Activated CD4-positive, alpha-beta T cell treated with anti-CD3 and anti-CD28 coated beads for 36 hours (primary cell): ENCODE results near the gene RBBP8. TPM values are rescaled to one million over a fixed set of nuclear protein-coding genes. Genes with fewer than 3 reads are reported as not detected.

ENCODE experiments used
- ATAC-seq: fragments of 200-7000 bp; cut with Tn5 transposase; one replicate; pipeline ENCODE4 v1.10.0; 2021; ENCODE audit warnings: mild to moderate bottlenecking, moderate library complexity
- CTCF ChIA-PET: fragments of 350-600 bp; sonication (Branson Sonifier 250); formaldehyde crosslinking; loops from one replicate; lab custom pipeline; 2021; ENCODE audit warnings: antibody characterized with exemption; lab: Charles Lee
- POLR2A ChIA-PET: fragments of 350-600 bp; sonication (Branson Sonifier 250); formaldehyde crosslinking; loops from one replicate; lab custom pipeline; 2021; ENCODE audit warnings: antibody characterized with exemption, inconsistent platforms; lab: Charles Lee
- DNase-seq: peaks from one replicate; pipeline ENCODE4 v3.0.0-alpha.2; 2020
- H3K27ac Mint-ChIP-seq: one replicate; pipeline ENCODE4 v1.8.0; 2021; ENCODE audit warnings: mixed read lengths
- H3K27me3 Mint-ChIP-seq: one replicate; pipeline ENCODE4 v1.8.0; 2021; ENCODE audit warnings: mixed read lengths
- H3K36me3 Mint-ChIP-seq: one replicate; pipeline ENCODE4 v1.8.0; 2021; ENCODE audit warnings: low read depth, mixed read lengths
- H3K4me1 Mint-ChIP-seq: one replicate; pipeline ENCODE4 v1.8.0; 2021; ENCODE audit warnings: mixed read lengths
- H3K4me3 Mint-ChIP-seq: one replicate; pipeline ENCODE4 v1.8.0; 2021; ENCODE audit warnings: mild to moderate bottlenecking, moderate library complexity, mixed read lengths
- H3K9me3 Mint-ChIP-seq: one replicate; pipeline ENCODE4 v1.8.0; 2021; ENCODE audit warnings: low read depth, mixed read lengths
- intact Hi-C, 2 experiments: fragments of 100-400 bp; cut with DNase I in 1 of 2; cut with micrococcal nuclease in 1 of 2; formaldehyde crosslinking; loops; one replicate each; pipeline versions ENCODE4 v1.14.2 to v1.15.1; 2022 to 2024; cut with DNase I, micrococcal nuclease
- total RNA-seq, 2 experiments: library from RNA; stranded (reverse); gene quantifications; one replicate each; pipeline ENCODE4 v1.2.3, GENCODE V29; 2021

The RBBP8 gene
- total RNA-seq, 2 experiments from 2014 or later, result 74.3 to 101 TPM

DNA sequence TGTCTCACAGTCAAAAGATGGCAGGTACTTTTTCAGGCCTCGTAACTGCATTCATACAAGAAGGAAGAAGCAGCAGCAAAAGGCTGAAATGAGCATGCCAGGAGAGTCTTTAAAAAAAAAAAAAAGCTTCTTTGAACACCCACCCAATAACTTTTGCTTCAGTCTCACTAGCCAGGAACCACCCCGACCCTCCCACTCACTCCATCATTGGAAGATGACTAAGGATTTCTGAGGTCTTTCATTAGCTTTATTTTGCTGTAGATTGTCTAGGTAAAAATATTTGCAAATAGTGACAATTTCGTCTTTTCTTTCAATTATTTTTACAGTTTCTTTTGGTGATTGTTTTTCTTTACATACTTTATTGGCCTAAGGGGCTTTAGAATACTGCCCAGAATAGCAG lies 37.9 kb downstream of the RBBP8 start:
- Mint-ChIP-seq H3K4me3 (no peak overlapping the region), H3K36me3 (peaks cover 22% of the 10 kb centered on the region), H3K27ac (no peak overlapping the region), H3K27me3 (no peaks in the 10 kb centered on the region), H3K9me3 (no peaks in the 10 kb centered on the region), H3K4me1 (peaks cover 11% of the 10 kb centered on the region)
- ChIA-PET CTCF (interaction anchor here (1.2 to 1.9 kb wide), 3 partner anchors 12 to 38 kb away, joined by 4 to 6 read pairs (median 4); partner anchors contain the start of gene RBBP8), POLR2A (no interaction called here)
- DNase-seq (no peak), ATAC-seq (no peak)
- intact Hi-C loops, result loop anchor here in 1 of 2 experiments (10.0 kb wide), 1 partner anchor 136 kb away; no protein-coding TSS in a partner anchor

DNA sequence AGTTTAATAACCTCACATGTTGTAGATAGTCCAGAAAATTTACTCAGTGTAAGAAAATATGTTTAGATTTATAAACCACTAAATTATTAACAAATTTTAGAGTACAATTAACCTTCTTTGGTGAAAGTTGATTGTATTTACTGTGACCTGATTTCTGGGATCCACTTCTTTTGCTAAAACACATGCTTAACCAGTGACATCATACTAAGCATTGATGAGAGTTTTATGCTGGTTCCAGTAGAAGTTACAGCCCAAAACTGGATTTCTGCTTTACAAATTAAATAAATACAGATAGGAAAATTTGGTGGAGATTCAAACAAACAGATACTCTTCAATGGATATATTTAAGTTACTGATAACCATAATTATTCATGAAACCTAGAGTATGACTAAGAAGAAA lies 40.9 kb downstream of the RBBP8 start:
- Mint-ChIP-seq H3K4me1 (peaks cover 24% of the 10 kb centered on the region), H3K4me3 (no peak overlapping the region), H3K27ac (no peak overlapping the region), H3K36me3 (peaks cover 30% of the 10 kb centered on the region), H3K9me3 (no peaks in the 10 kb centered on the region), H3K27me3 (no peaks in the 10 kb centered on the region)
- DNase-seq, result no peak
- intact Hi-C loops, result loop anchor here in 1 of 2 experiments (10.0 kb wide), 1 partner anchor 139 kb away; no protein-coding TSS in a partner anchor
- ChIA-PET CTCF (no interaction called here), POLR2A (no interaction called here)
- no peak for ATAC-seq

DNA sequence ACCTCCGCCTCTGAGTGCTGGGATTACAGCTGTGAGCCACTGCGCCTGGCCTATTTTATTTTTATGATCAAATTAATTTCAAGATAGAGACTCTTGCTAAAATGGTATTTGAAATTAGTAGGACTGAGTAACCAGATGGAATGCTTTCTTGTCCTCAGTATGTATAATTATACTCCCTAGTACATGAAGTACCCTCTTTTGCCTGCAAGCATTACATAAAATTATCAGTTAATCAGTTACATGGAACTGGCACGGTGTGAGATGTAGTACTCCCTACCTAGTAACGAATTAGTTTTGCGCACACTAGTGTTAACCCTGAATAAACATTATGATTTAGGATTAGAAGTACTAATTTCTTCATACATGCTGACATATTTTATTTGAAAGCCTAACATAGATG lies 41.6 kb downstream of the RBBP8 start:
- intact Hi-C loops, result loop anchor here in 1 of 2 experiments (5.0 to 10.0 kb wide), 2 partner anchors 140 to 258 kb away; no protein-coding TSS in a partner anchor

DNA sequence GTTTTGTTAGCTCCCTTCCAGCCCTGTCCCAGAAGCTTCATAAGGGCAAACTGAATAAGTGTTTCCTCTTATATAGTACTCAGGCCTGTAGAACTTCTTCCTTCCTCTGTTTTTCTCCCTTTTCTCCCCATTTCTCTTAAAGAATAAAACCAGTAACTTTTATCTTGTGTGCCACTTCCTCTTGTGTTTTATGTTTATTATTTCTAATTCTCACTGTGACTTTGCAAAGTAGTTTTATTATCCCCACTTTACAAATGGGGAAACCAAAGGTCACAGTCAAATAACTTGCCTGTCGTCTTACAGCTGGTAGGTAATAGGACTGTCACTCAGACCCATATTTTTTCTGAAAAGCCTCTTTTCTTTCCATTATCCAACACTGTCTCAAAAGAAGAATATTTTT lies 42.4 kb downstream of the RBBP8 start:
- H3K4me1 Mint-ChIP-seq, result peaks cover 26% of the 10 kb centered on the region
- intact Hi-C loops, result loop anchor here in 1 of 2 experiments (5.0 to 10.0 kb wide), 2 partner anchors 141 to 257 kb away; no protein-coding TSS in a partner anchor
- ChIA-PET POLR2A (interaction anchor here (0.6 kb wide), 1 partner anchor 40 kb away, joined by 3 read pairs; no protein-coding TSS in a partner anchor), CTCF (interaction anchor here (0.8 to 1.2 kb wide), 2 partner anchors 26 to 177 kb away, joined by 3 to 4 read pairs; no protein-coding TSS in a partner anchor)
- peaks cover 36% of the 10 kb centered on the region for H3K36me3 Mint-ChIP-seq
- no peak overlapping the region for H3K27ac Mint-ChIP-seq
- H3K4me3 Mint-ChIP-seq, result no peak overlapping the region
- H3K9me3 Mint-ChIP-seq, result no peaks in the 10 kb centered on the region
- no peak for ATAC-seq
- H3K27me3 Mint-ChIP-seq, result no peaks in the 10 kb centered on the region
- DNase-seq, result no peak

More for the DNA sequence above, 41.6 kb downstream of the RBBP8 start:
- ATAC-seq (no peak), DNase-seq (no peak)
- H3K27me3 Mint-ChIP-seq, result no peaks in the 10 kb centered on the region
- peaks cover 35% of the 10 kb centered on the region for H3K36me3 Mint-ChIP-seq
- H3K9me3 Mint-ChIP-seq, result no peaks in the 10 kb centered on the region
- ChIA-PET CTCF (interaction anchor here (0.8 to 1.2 kb wide), 2 partner anchors 26 to 176 kb away, joined by 3 to 4 read pairs; no protein-coding TSS in a partner anchor), POLR2A (interaction anchor here (0.6 kb wide), 1 partner anchor 39 kb away, joined by 3 read pairs; no protein-coding TSS in a partner anchor)
- H3K4me3 Mint-ChIP-seq, result no peak overlapping the region
- no peak overlapping the region for H3K27ac Mint-ChIP-seq
- peaks cover 26% of the 10 kb centered on the region for H3K4me1 Mint-ChIP-seq

DNA sequence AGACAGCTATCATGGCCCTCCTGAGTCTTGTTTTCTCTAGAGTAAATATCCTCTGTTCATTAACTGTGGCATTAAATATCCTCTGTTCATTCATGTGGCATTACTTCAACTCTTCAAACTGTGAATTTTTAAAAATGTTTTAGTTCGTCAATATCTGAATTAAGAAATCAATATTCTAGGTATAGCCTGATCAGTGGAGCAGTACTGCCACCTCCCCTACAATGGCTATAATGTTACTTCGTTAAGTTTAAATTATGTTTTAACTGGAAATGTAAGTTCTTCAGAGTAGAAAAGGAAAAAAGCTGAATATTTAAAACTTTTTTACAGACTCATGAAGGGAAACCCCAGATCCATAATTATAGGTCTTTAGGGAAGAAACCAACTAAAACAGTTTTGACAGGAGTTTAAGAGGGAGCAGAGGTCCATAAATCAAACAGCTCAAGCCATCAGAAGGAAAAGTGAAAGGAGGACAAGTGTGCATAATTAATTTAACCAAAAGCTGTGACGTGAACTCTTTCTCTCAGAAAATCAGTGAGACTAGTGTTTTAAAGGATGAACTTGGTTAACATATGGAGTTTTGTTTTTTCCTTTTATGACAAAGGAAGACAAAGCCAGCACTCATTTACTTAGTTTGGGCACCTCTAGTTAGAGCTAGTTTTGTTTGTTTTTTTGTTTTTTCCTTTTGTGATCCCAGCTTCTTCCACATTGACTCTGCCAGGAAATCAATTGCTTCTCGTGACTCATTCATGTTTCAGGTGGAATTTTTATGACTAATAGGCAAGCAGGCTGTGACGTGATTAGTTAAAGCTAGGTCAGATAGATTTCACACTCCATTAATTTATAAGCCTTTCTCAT lies 44.9 kb downstream of the RBBP8 start:
- ATAC-seq, result peak; percentile 83
- Mint-ChIP-seq H3K9me3 (no peaks in the 10 kb centered on the region), H3K36me3 (peaks cover 37% of the 10 kb centered on the region)

DNA sequence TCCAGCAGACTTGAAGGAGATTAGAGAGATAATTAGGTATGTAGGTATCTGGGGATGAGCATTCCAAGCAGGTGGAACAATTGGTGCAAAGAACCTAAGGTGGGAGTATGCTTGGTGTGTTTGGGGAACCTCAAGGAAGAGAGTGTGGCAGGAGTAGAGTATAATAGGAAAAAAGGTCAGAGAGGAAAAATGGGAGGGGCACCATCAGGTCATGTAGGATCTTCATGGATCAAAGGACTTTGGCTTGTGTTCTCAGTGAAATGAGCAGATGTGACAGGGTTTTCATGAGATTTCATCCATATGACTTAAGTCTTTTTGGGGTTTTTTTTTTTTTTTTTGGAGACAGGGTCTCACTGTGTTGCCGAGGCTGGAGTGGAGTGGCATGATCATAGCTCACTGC lies 47.3 kb downstream of the RBBP8 start:
- Mint-ChIP-seq H3K4me1 (peaks cover 19% of the 10 kb centered on the region), H3K27me3 (no peaks in the 10 kb centered on the region), H3K27ac (no peak overlapping the region), H3K9me3 (no peaks in the 10 kb centered on the region), H3K4me3 (no peak overlapping the region), H3K36me3 (peaks cover 37% of the 10 kb centered on the region)
- DNase-seq (no peak), ATAC-seq (no peak)
- intact Hi-C loops, result no loop called here
- POLR2A ChIA-PET, result no interaction called here
- CTCF ChIA-PET, result no interaction called here

More for the DNA sequence above, 44.9 kb downstream of the RBBP8 start:
- Mint-ChIP-seq H3K4me1 (peaks cover 20% of the 10 kb centered on the region), H3K4me3 (peak overlapping the region; percentile 46), H3K27ac (peak overlapping the region; percentile 73), H3K27me3 (no peaks in the 10 kb centered on the region)
- ChIA-PET POLR2A (interaction anchor here (1.2 kb wide), 1 partner anchor 43 kb away, joined by 8 read pairs; no protein-coding TSS in a partner anchor), CTCF (interaction anchor here (0.6 to 2.9 kb wide), 12 partner anchors 13 to 510 kb away, joined by 3 to 13 read pairs (median 5); partner anchors contain the start of gene RBBP8)
- DNase-seq, result no peak
- intact Hi-C loops, result loop anchor here in 1 of 2 experiments (1.0 to 10.0 kb wide), 3 partner anchors 45 to 254 kb away; partner anchors contain the start of gene RBBP8

DNA sequence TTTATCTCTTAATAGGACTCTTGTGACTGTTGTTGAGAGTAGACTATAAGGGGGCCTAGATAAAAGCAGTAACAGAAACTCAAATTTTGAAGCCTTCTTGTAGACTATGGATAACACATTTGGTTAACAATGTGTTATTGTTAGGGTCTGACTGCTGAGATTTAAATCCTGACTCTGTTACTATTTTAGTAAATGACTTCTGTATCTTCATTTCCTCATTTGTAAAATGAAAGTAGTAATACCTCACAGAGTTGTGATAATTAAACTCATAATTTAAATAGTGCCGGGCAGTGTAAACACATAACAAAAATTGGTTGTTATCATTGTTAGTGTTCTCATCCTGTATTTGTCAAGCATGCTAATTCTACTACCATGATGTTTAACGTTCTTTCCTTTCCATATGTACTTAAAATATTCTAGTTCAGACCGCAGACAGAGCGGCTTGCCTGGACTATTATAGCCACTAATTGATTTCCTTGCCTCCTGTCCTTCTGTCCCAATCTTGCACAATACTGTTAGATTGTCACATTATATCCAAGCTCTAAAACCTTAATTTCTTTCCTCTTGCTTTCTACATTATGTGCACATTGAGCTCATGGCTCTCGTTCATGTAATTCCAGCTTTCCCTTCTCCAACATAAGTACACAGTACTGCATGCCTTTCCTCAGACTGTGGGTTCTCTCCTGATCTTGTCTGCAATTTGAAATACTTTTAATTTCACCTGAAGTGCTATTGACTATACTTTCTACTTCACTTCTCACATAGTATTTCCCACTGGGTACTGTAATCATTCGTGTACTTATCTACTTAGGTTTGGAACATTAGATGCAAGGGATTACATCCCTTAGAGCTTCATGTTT lies 48.4 kb downstream of the RBBP8 start:
- Mint-ChIP-seq H3K36me3 (peaks cover 37% of the 10 kb centered on the region), H3K9me3 (no peaks in the 10 kb centered on the region), H3K4me1 (peaks cover 16% of the 10 kb centered on the region), H3K4me3 (no peak overlapping the region), H3K27me3 (no peaks in the 10 kb centered on the region), H3K27ac (no peak overlapping the region)
- ChIA-PET POLR2A (no interaction called here), CTCF (interaction anchor here (0.6 to 4.9 kb wide), 4 partner anchors 23 to 190 kb away, joined by 3 to 30 read pairs (median 3); no protein-coding TSS in a partner anchor)
- DNase-seq (no peak), ATAC-seq (no peak)
- intact Hi-C loops, result loop anchor here in 1 of 2 experiments (2.0 kb wide), 1 partner anchor 183 kb away; no protein-coding TSS in a partner anchor

DNA sequence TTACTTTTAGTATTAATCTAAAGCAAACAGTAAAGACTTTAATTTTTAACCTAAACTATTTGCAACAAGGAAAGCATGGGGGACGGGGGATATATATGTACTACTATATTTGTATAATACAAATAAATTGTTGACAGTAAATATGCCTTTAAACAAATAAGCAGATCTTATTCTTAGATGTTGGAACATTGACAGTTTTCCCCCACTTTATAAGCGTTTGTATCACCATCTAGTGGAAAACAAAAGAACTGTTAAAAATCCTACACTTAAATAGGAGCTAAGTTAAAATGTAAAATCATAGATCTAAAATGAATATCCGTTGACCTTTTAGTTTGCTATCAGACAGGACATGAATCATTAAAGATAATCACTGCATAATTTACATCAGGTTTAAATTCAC lies 50.0 kb downstream of the RBBP8 start:
- POLR2A ChIA-PET, result interaction anchor here (0.6 kb wide), 1 partner anchor 36 kb away, joined by 3 read pairs; no protein-coding TSS in a partner anchor
- H3K36me3 Mint-ChIP-seq, result peaks cover 34% of the 10 kb centered on the region
- ATAC-seq, result no peak
- peaks cover 7% of the 10 kb centered on the region for H3K4me1 Mint-ChIP-seq
- H3K27ac Mint-ChIP-seq, result no peak overlapping the region
- no peak overlapping the region for H3K4me3 Mint-ChIP-seq
- H3K27me3 Mint-ChIP-seq, result no peaks in the 10 kb centered on the region
- H3K9me3 Mint-ChIP-seq, result no peaks in the 10 kb centered on the region
- intact Hi-C loops, result loop anchor here (1.0 to 2.0 kb wide), 4 partner anchors 53 to 184 kb away; no protein-coding TSS in a partner anchor
- DNase-seq, result no peak
- CTCF ChIA-PET, result interaction anchor here (0.7 to 4.9 kb wide), 11 partner anchors 9 to 184 kb away, joined by 3 to 30 read pairs (median 6); no protein-coding TSS in a partner anchor

DNA sequence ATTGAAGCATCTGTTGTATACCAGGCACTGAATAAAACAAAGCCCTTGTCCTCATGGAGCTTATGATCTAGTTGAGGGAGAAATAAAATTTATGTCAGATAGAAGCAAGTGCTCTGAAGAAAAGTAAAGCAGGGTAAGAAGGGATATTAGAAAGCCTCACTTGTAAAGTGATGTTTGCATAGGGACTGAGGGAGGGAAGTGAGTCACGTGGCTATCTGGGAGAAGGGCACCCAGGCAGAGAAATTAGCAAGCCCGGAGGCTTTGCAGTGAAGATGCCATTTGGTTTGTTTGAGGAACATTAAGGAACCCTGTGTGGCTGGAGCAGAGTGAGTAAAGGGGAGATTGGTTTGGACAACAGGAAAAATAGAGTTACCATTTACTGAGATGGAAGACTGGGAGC lies 52.1 kb downstream of the RBBP8 start:
- CTCF ChIA-PET, result interaction anchor here (1.5 to 4.9 kb wide), 2 partner anchors 52 to 55 kb away, joined by 3 to 30 read pairs; partner anchors contain the start of gene RBBP8
- no peak for DNase-seq
- Mint-ChIP-seq H3K9me3 (no peaks in the 10 kb centered on the region), H3K36me3 (peaks cover 29% of the 10 kb centered on the region), H3K27me3 (no peaks in the 10 kb centered on the region), H3K27ac (no peak overlapping the region), H3K4me1 (no peaks in the 10 kb centered on the region), H3K4me3 (no peak overlapping the region)
- intact Hi-C loops, result no loop called here
- no peak for ATAC-seq
- POLR2A ChIA-PET, result no interaction called here

DNA sequence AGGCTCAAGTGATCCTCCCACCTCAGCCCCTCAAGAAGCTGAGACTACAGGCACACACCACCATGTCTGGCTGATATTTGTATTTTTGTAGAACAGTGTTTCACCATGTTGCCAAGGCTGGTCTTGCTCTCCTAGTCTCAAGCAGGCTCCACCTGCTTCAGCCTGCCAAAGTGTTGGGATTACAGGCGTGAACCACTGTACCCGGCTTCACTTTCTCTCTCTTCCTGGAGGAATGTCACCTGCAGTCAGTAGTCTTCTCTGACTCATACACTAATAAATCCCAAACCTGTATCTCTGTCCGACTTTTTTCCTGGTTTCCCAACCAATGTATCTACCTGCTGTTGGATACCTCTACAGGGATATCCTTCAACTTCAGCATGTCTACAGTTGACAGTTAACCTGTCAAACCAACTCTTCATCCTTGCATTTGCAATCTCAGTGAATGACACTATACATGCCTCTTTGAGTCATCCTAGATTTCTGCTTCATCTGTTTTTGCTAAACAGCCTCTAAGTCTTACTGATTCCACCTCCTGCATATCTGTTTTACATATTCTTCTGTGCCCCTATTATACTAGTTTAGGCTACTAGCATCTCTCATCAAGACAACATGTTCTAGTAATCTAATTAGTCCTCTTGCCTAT lies 54.5 kb downstream of the RBBP8 start:
- no peak overlapping the region for H3K27ac Mint-ChIP-seq
- ChIA-PET POLR2A (no interaction called here), CTCF (interaction anchor here (1.1 to 1.4 kb wide), 2 partner anchors 23 to 189 kb away, joined by 3 to 4 read pairs; no protein-coding TSS in a partner anchor)
- DNase-seq (no peak), ATAC-seq (no peak)
- intact Hi-C loops, result no loop called here
- H3K36me3 Mint-ChIP-seq, result peaks cover 26% of the 10 kb centered on the region
- H3K27me3 Mint-ChIP-seq, result no peaks in the 10 kb centered on the region
- no peaks in the 10 kb centered on the region for H3K9me3 Mint-ChIP-seq
- no peak overlapping the region for H3K4me3 Mint-ChIP-seq
- H3K4me1 Mint-ChIP-seq, result no peaks in the 10 kb centered on the region
